Astrocyte (in vitro differentiated cells and primary cell): Measurements from ENCODE around the gene DNAH1. TPM values are rescaled to one million over a fixed set of nuclear protein-coding genes. Genes with fewer than 3 reads are reported as not detected.
A peak's percentile ranks its signal among the peaks of the same experiment; 100 is the strongest.

Experiments
- DNase-seq: peaks from one replicate; pipeline ENCODE4 v3.0.0-alpha.2; 2010; ENCODE audit warnings: low read depth
- FAIRE-seq: peaks from 2 replicates; lab custom pipeline; 2011; peaks lifted over from hg19 to GRCh38; lab: Jason Lieb, UNC
- H2AFZ ChIP-seq: 2 replicates; pipeline ENCODE4 v1.6.0; 2012; ENCODE audit warnings: low read depth, low read length, inconsistent platforms
- H3K27ac ChIP-seq: 2 replicates; pipeline ENCODE4 v1.5.1; 2011; ENCODE audit warnings: low read depth, low read length, inconsistent platforms
- H3K27me3 ChIP-seq: 2 replicates; pipeline ENCODE4 v1.6.0; 2011; ENCODE audit warnings: low read length, inconsistent platforms; ENCODE audit not compliant: insufficient read depth
- H3K36me3 ChIP-seq: 2 replicates; pipeline ENCODE4 v1.5.1; 2011; ENCODE audit warnings: low read length, inconsistent platforms; ENCODE audit not compliant: insufficient read depth
- H3K4me1 ChIP-seq: 2 replicates; pipeline ENCODE4 v1.5.1; 2011; ENCODE audit warnings: low read length, inconsistent platforms; ENCODE audit not compliant: insufficient read depth
- H3K4me2 ChIP-seq: 2 replicates; pipeline ENCODE4 v1.6.0; 2012; ENCODE audit warnings: low read length, inconsistent platforms
- H3K4me3 ChIP-seq: 2 replicates; pipeline ENCODE4 v1.5.1; 2011; ENCODE audit warnings: low read depth, mild to moderate bottlenecking, low read length, inconsistent platforms; ENCODE audit not compliant: insufficient read depth
- H3K79me2 ChIP-seq: 2 replicates; pipeline ENCODE4 v1.6.0; 2012; ENCODE audit warnings: mild to moderate bottlenecking, low read length, inconsistent platforms; ENCODE audit not compliant: insufficient read depth
- H3K9ac ChIP-seq: 2 replicates; pipeline ENCODE4 v1.6.0; 2012; ENCODE audit warnings: mild to moderate bottlenecking, low read length, inconsistent platforms
- H3K9me3 ChIP-seq: 2 replicates; pipeline ENCODE4 v1.5.1; 2012; ENCODE audit warnings: low read depth, mild to moderate bottlenecking, low read length, inconsistent platforms; ENCODE audit not compliant: insufficient read depth
- H4K20me1 ChIP-seq: 2 replicates; pipeline ENCODE4 v1.6.0; 2012; ENCODE audit warnings: low read length, inconsistent platforms; ENCODE audit not compliant: insufficient read depth
- H3K27ac Mint-ChIP-seq: one replicate; pipeline ENCODE4 v1.8.0; 2021; ENCODE audit warnings: mild to moderate bottlenecking, mixed read lengths; ENCODE audit not compliant: unreplicated experiment
- H3K27me3 Mint-ChIP-seq: one replicate; pipeline ENCODE4 v1.8.0; 2021; ENCODE audit warnings: low read depth, mixed read lengths; ENCODE audit not compliant: unreplicated experiment
- H3K36me3 Mint-ChIP-seq: one replicate; pipeline ENCODE4 v1.8.0; 2021; ENCODE audit warnings: low read depth, mixed read lengths; ENCODE audit not compliant: unreplicated experiment
- H3K4me1 Mint-ChIP-seq: one replicate; pipeline ENCODE4 v1.8.0; 2021; ENCODE audit warnings: low read depth, mixed read lengths; ENCODE audit not compliant: unreplicated experiment
- H3K4me3 Mint-ChIP-seq: one replicate; pipeline ENCODE4 v1.8.0; 2021; ENCODE audit warnings: mild to moderate bottlenecking, moderate library complexity, mixed read lengths; ENCODE audit not compliant: unreplicated experiment
- H3K9me3 Mint-ChIP-seq: one replicate; pipeline ENCODE4 v1.8.0; 2021; ENCODE audit warnings: mild to moderate bottlenecking, mixed read lengths; ENCODE audit not compliant: unreplicated experiment
- CTCF ChIP-seq: IDR thresholded peaks from 2 replicates; pipeline ENCODE4 v1.5.1; 2011; ENCODE audit warnings: low read depth, mild to moderate bottlenecking, inconsistent platforms, low read length, moderate library complexity; ENCODE audit not compliant: insufficient read depth
- EZH2 ChIP-seq: IDR thresholded peaks from 2 replicates; pipeline ENCODE4 v1.6.1; 2012; ENCODE audit warnings: mild to moderate bottlenecking, low read length, inconsistent platforms; ENCODE audit not compliant: insufficient read depth
- total RNA-seq: library from RNA; stranded (reverse); gene quantifications from 2 replicates; pipeline ENCODE4 v1.2.1, GENCODE V29; 2021

Gene DNAH1
- total RNA-seq, 1 donor from 2014 or later, result 2.3 TPM

GRCh38 chr3:52429031-52429430, 112.9 kb downstream of the DNAH1 start:
- Histone ChIP-seq H4K20me1 (no peaks in the 10 kb centered on the region), H3K79me2 (no peaks in the 10 kb centered on the region), H3K27ac (no peak overlapping the region), H3K4me2 (no peak overlapping the region), H3K9me3 (no peaks in the 10 kb centered on the region), H2AFZ (no peak overlapping the region), H3K9ac (no peak overlapping the region), H3K36me3 (no peaks in the 10 kb centered on the region), H3K4me1 (peaks cover 5% of the 10 kb centered on the region), H3K4me3 (no peak overlapping the region), H3K27me3 (no peaks in the 10 kb centered on the region)
- Mint-ChIP-seq H3K4me3 (no peak overlapping the region), H3K27ac (no peak overlapping the region), H3K9me3 (no peaks in the 10 kb centered on the region), H3K27me3 (peaks cover 12% of the 10 kb centered on the region), H3K36me3 (no peaks in the 10 kb centered on the region), H3K4me1 (peaks cover 4% of the 10 kb centered on the region)
- DNase-seq (no peak), FAIRE-seq (no peak)
- TF ChIP-seq CTCF (no peak), EZH2 (no peak)

- Histone ChIP-seq H3K4me3 (no peak overlapping the region), H3K79me2 (no peaks in the 10 kb centered on the region), H4K20me1 (no peaks in the 10 kb centered on the region), H2AFZ (peak overlapping the region; percentile 23), H3K9me3 (no peaks in the 10 kb centered on the region), H3K27me3 (peaks cover 3% of the 10 kb centered on the region), H3K36me3 (no peaks in the 10 kb centered on the region), H3K9ac (no peak overlapping the region), H3K4me1 (peaks cover 5% of the 10 kb centered on the region), H3K4me2 (no peak overlapping the region), H3K27ac (no peak overlapping the region)
- peaks cover 19% of the 10 kb centered on the region for H3K27me3 Mint-ChIP-seq
- no peak overlapping the region for H3K27ac Mint-ChIP-seq
- H3K4me1 Mint-ChIP-seq, result peaks cover 4% of the 10 kb centered on the region
- peak; percentile 36 for DNase-seq
- H3K9me3 Mint-ChIP-seq, result no peaks in the 10 kb centered on the region
- no peak overlapping the region for H3K4me3 Mint-ChIP-seq
- no peaks in the 10 kb centered on the region for H3K36me3 Mint-ChIP-seq
- FAIRE-seq, result no peak
- no peak for TF ChIP-seq EZH2
- TF ChIP-seq CTCF, result no peak
Measured at GRCh38 chr3:52429779-52430415, 113.8 kb downstream of the DNAH1 start.

GRCh38 chr3:52430416-52430810, 114.3 kb downstream of the DNAH1 start:
- Mint-ChIP-seq H3K4me3 (no peak overlapping the region), H3K27me3 (peaks cover 19% of the 10 kb centered on the region), H3K9me3 (no peaks in the 10 kb centered on the region), H3K36me3 (no peaks in the 10 kb centered on the region), H3K4me1 (peaks cover 4% of the 10 kb centered on the region), H3K27ac (no peak overlapping the region)
- Histone ChIP-seq H2AFZ (no peak overlapping the region), H3K79me2 (no peaks in the 10 kb centered on the region), H3K9ac (no peak overlapping the region), H3K27me3 (peaks cover 3% of the 10 kb centered on the region), H3K4me1 (peaks cover 5% of the 10 kb centered on the region), H3K4me2 (no peak overlapping the region), H3K9me3 (no peaks in the 10 kb centered on the region), H4K20me1 (no peaks in the 10 kb centered on the region), H3K4me3 (no peak overlapping the region), H3K36me3 (no peaks in the 10 kb centered on the region), H3K27ac (no peak overlapping the region)
- TF ChIP-seq EZH2 (no peak), CTCF (no peak)
- FAIRE-seq, result no peak
- DNase-seq, result no peak
